Smooth muscle cell (in vitro differentiated cells): ENCODE results near the gene FBXO46. TPM values are rescaled to one million over a fixed set of nuclear protein-coding genes. Genes with fewer than 3 reads are reported as not detected.

ENCODE experiments used
- DNase-seq: peaks from one replicate; lab custom pipeline; 2025; ENCODE audit not compliant: unreplicated experiment; lab: John Stamatoyannopoulos, UW
- H2AFZ ChIP-seq: fragments of 200-600 bp; sonication (generic); 2 replicates; pipeline ENCODE4 v1.6.0; 2016; ENCODE audit warnings: antibody characterized with exemption, low read depth, mild to moderate bottlenecking
- H3F3A ChIP-seq: fragments of 200-600 bp; sonication (generic); 2 replicates; pipeline ENCODE4 v1.6.0; 2017; ENCODE audit warnings: antibody characterized with exemption, low read depth
- H3K27ac ChIP-seq: fragments of 200-600 bp; sonication (generic); 2 replicates; pipeline ENCODE4 v1.5.1; 2016; ENCODE audit warnings: low read depth, mild to moderate bottlenecking
- H3K27me3 ChIP-seq: fragments of 200-600 bp; sonication (generic); 2 replicates; pipeline ENCODE4 v1.6.1; 2016; ENCODE audit warnings: low read depth, mild to moderate bottlenecking
- H3K36me3 ChIP-seq: fragments of 200-600 bp; sonication (generic); 2 replicates; pipeline ENCODE4 v1.5.1; 2016; ENCODE audit warnings: low read depth
- H3K4me1 ChIP-seq: fragments of 200-600 bp; sonication (generic); 2 replicates; pipeline ENCODE4 v1.5.1; 2016; ENCODE audit warnings: low read depth
- H3K4me2 ChIP-seq: fragments of 200-600 bp; sonication (generic); 2 replicates; pipeline ENCODE4 v1.6.0; 2016; ENCODE audit warnings: mild to moderate bottlenecking
- H3K4me3 ChIP-seq: fragments of 200-600 bp; sonication (generic); 2 replicates; pipeline ENCODE4 v1.5.1; 2016; ENCODE audit warnings: mild to moderate bottlenecking
- H3K79me2 ChIP-seq: fragments of 200-600 bp; sonication (generic); 2 replicates; pipeline ENCODE4 v1.6.0; 2016; ENCODE audit warnings: low read depth, mild to moderate bottlenecking
- H3K9ac ChIP-seq: fragments of 200-600 bp; sonication (generic); 2 replicates; pipeline ENCODE4 v1.6.0; 2016; ENCODE audit warnings: low read depth
- H3K9me3 ChIP-seq: fragments of 200-600 bp; sonication (generic); replicated peaks from 2 replicates; pipeline ENCODE4 v1.5.1; 2016; ENCODE audit warnings: low read depth
- H4K20me1 ChIP-seq: fragments of 200-600 bp; sonication (generic); 2 replicates; pipeline ENCODE4 v1.6.0; 2016; ENCODE audit warnings: low read depth
- CTCF ChIP-seq: fragments of 200-600 bp; sonication (generic); IDR thresholded peaks from 2 replicates; pipeline ENCODE4 v1.5.1; 2017; ENCODE audit warnings: borderline replicate concordance, mild to moderate bottlenecking, antibody characterized with exemption; ENCODE audit not compliant: insufficient read depth, poor library complexity, severe bottlenecking
- WGBS: methylation state at CpG from one replicate; pipeline ENCODE4 v1.1.7; 2016; ENCODE audit warnings: low lambda C conversion rate; 5-methylcytosine and 5-hydroxymethylcytosine counted together
- polyA plus RNA-seq: library from polyadenylated mRNA; unstranded; fragments of >200 nt; fragmentation: Nextera tagmentation; extraction: Ambion mirVana; gene quantifications from 2 replicates; pipeline ENCODE4 v1.2.1, GENCODE V29; 2016
- total RNA-seq: library from RNA; depleted of rRNA; stranded (reverse); fragments of >200 nt; gene quantifications from 2 replicates; pipeline ENCODE4 v1.2.3, GENCODE V29; 2014

FBXO46 gene
- total and polyA plus RNA-seq, 2 experiments from 2014 or later = 7.2 to 7.9 TPM

GRCh38 chr19:45668342-45668871 is 62.3 kb downstream of the FBXO46 start:
- Histone ChIP-seq H3K27ac (peak overlapping the region; percentile 60), H4K20me1 (no peaks in the 10 kb centered on the region), H3F3A (no peaks in the 10 kb centered on the region), H3K4me2 (peak overlapping the region; percentile 99), H3K9me3 (no peaks in the 10 kb centered on the region), H3K4me1 (peaks cover 16% of the 10 kb centered on the region), H3K79me2 (no peaks in the 10 kb centered on the region), H3K27me3 (no peaks in the 10 kb centered on the region), H3K9ac (peak overlapping the region; percentile 85), H3K4me3 (peak overlapping the region; percentile 84), H3K36me3 (no peaks in the 10 kb centered on the region), H2AFZ (peak overlapping the region; percentile 93)
- no peak for DNase-seq
- WGBS = 3% methylated on average over 19 of the region's 19 CpGs
- no peak for TF ChIP-seq CTCF

- H3K27ac ChIP-seq = peak within 1 kb of the TSS; percentile 60
- H3K4me3 ChIP-seq = peak within 1 kb of the TSS; percentile 84
- TF ChIP-seq CTCF = no peak
- H3K9me3 ChIP-seq = no peaks in the 10 kb centered on the region
- peaks cover 16% of the 10 kb centered on the region for H3K4me1 ChIP-seq
- no peaks in the 10 kb centered on the region for H3K27me3 ChIP-seq
- DNase-seq = peak; percentile 27
- no peaks in the 10 kb centered on the region for H3K36me3 ChIP-seq
- H3F3A ChIP-seq = no peaks in the 10 kb centered on the region
- H2AFZ ChIP-seq = peak within 1 kb of the TSS; percentile 93
- H3K79me2 ChIP-seq = no peaks in the 10 kb centered on the region
- peak within 1 kb of the TSS; percentile 85 for H3K9ac ChIP-seq
- 20% methylated on average over 12 of the region's 15 CpGs for WGBS
- no peaks in the 10 kb centered on the region for H4K20me1 ChIP-seq
- peak within 1 kb of the TSS; percentile 99 for H3K4me2 ChIP-seq
Measured at GRCh38 chr19:45667620-45668341, 62.9 kb downstream of the FBXO46 start, which contains the start of gene GIPR. Gene GIPR (plus strand): TSS chr19:45668221. CDS start chr19:45669521, 1,300 bp downstream.

GRCh38 chr19:45664575-45664974 is 66.1 kb downstream of the FBXO46 start:
- Histone ChIP-seq H3K4me3 (no peak overlapping the region), H3K4me2 (no peak overlapping the region), H3K79me2 (no peaks in the 10 kb centered on the region), H3F3A (no peaks in the 10 kb centered on the region), H3K27ac (no peak overlapping the region), H3K27me3 (no peaks in the 10 kb centered on the region), H3K36me3 (no peaks in the 10 kb centered on the region), H3K9me3 (no peaks in the 10 kb centered on the region), H3K9ac (no peak overlapping the region), H4K20me1 (no peaks in the 10 kb centered on the region), H3K4me1 (peaks cover 15% of the 10 kb centered on the region), H2AFZ (no peak overlapping the region)
- WGBS = 88% methylated on average over 7 of the region's 7 CpGs
- TF ChIP-seq CTCF = no peak
- DNase-seq = no peak

- no peak overlapping the region for H3K4me3 ChIP-seq
- no peaks in the 10 kb centered on the region for H4K20me1 ChIP-seq
- H3K4me2 ChIP-seq = no peak overlapping the region
- no peaks in the 10 kb centered on the region for H3F3A ChIP-seq
- peaks cover 7% of the 10 kb centered on the region for H3K4me1 ChIP-seq
- H3K36me3 ChIP-seq = no peaks in the 10 kb centered on the region
- H3K9me3 ChIP-seq = no peaks in the 10 kb centered on the region
- H3K9ac ChIP-seq = no peak overlapping the region
- H3K27me3 ChIP-seq = no peaks in the 10 kb centered on the region
- H3K79me2 ChIP-seq = no peaks in the 10 kb centered on the region
- 64% methylated on average over 1 of the region's 1 CpG for WGBS
- no peak for TF ChIP-seq CTCF
- no peak for DNase-seq
- H2AFZ ChIP-seq = no peak overlapping the region
- no peak overlapping the region for H3K27ac ChIP-seq
Measured at GRCh38 chr19:45663800-45664199, 66.9 kb downstream of the FBXO46 start.
